GM11168 (cell line): ENCODE measurements around the gene ROR1.
"Not testable (repeated sequence)": the region's sequence is repeated elsewhere in the genome, so short reads cannot be mapped to it uniquely, and the experiment has no call there.

Experiments
- in situ Hi-C: fragments of 300-500 bp; cut with MboI; formaldehyde crosslinking; loops from one replicate; pipeline ENCODE4 v1.12.0; 2022; ENCODE audit warnings: low sequenced_read_pairs; ENCODE audit not compliant: unreplicated experiment

Gene ROR1

GRCh38 chr1:64098846-64099582, 325.2 kb downstream of the ROR1 start:
- in situ Hi-C loops: no loop called here

DNA sequence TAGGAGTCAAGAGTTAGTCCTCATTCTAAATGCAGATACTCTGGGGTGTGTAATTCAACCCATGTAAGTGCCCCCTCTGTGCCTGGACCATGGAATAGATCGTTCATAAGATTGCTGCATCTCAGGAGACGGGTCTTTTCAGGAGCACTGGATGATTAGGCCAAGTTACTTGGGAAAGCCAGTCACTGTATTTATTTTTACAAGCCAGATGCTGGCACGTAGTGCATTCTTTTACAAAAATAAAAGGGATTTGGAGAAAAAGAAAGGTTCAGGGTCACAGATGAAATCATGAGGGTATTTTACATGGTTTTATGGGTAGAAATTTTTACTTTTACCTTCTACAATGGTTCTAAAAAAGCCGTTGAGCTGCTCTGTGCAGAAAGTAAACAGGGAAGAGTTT, 327.0 kb downstream of the ROR1 start:
- in situ Hi-C loops: no loop called here

DNA sequence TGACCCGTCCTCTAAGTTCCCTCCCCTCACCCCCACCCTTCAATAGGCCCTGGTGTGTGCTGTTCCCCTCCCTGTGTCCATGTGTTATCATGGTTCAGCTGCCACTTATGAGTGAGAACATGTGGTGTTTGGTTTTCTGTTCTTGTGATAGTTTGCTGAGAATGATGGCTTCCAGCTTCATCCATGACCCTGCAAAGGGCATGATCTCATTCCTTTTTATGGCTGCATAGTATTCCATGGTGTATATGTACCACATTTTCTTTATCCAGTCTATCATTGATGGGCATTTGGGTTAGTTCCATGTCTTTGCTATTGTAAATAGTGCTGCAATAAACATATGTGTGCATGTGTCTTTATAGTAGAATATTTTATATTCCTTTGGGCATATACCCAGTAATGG, 330.8 kb downstream of the ROR1 start:
- in situ Hi-C loops: not testable (repeated sequence)

GRCh38 chr1:64107118-64107519, 333.3 kb downstream of the ROR1 start:
- in situ Hi-C loops: no loop called here

DNA sequence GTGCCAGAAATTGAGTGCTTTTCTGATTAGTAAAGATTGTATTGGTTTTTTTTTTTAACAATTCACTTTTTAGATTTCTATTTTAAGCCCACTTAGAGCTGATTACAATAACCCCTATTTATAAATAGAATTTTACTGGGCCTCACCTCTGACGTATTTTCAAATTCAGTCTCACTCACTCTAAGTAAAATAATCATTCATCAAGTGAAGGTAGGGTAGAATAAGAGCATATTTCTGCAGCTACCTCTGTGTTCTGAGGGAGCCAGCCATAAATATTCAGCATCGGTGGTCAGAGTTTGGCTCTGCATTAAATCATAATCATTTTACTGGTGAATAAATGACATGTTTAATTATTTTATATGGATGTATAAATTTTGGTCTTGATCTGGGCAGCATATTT, 333.8 kb downstream of the ROR1 start:
- in situ Hi-C loops: no loop called here

GRCh38 chr1:64110924-64111777, 337.3 kb downstream of the ROR1 start:
- in situ Hi-C loops: no loop called here

DNA sequence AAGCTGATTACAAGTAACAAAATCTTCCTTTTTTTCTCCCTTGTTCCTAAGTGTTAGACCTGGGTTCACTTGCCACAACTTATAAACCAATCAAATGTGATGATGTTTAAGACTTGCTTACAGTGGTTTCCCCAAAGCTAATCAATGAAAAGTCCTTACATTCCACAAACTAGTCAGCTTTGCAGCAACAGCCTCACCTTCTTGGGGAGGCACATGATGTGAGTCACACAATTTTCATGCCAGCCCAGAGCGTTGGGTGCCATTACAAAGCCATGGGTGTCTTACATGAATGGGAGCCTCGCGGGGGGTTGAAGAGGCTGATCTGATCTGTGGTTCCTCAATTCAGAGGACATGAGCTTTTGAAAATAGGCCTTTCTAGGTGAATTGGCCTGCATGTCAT, 338.0 kb downstream of the ROR1 start:
- in situ Hi-C loops: no loop called here

DNA sequence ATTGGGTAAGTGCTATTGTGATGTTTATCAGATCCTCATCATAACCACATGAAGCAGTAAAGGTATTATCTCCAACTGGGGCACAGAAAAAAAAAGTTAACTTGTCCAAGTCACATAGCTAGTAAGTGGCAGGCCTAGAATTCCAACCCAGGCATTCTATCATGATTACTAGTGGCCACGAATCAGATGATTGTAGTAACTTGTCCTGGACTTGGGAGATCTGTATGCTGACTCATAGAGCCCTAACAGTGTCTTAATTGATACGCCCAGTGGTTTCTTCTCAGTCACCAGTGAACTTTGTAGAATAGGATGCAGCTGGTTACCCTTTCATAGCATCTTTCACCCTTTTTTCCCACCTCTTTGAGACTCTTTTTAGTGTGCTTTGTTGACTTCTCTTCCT, 338.5 kb downstream of the ROR1 start:
- in situ Hi-C loops: no loop called here

- in situ Hi-C loops: no loop called here
These were observed 340.3 kb downstream of the ROR1 start for GRCh38 chr1:64114012-64114525.

GRCh38 chr1:64116537-64116936, 342.7 kb downstream of the ROR1 start:
- in situ Hi-C loops: no loop called here

DNA sequence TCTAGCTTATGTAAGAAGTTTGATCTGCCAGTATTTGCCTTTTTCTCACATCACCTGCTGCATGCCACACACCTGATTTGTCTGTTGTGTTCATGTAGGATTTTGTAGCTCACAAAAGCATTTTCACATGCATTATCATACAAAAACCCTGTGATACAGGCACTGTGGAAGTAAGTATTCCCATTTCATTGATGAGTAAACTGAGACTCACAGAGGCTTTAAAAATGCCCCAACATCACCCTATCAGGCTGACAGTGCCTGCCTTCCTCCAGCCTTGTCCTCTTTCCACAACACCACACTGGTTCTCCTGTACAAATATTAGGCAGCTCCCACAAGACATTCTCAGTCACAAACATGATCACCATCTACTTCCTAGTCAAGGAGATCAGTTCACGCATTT, 343.7 kb downstream of the ROR1 start:
- in situ Hi-C loops: no loop called here

DNA sequence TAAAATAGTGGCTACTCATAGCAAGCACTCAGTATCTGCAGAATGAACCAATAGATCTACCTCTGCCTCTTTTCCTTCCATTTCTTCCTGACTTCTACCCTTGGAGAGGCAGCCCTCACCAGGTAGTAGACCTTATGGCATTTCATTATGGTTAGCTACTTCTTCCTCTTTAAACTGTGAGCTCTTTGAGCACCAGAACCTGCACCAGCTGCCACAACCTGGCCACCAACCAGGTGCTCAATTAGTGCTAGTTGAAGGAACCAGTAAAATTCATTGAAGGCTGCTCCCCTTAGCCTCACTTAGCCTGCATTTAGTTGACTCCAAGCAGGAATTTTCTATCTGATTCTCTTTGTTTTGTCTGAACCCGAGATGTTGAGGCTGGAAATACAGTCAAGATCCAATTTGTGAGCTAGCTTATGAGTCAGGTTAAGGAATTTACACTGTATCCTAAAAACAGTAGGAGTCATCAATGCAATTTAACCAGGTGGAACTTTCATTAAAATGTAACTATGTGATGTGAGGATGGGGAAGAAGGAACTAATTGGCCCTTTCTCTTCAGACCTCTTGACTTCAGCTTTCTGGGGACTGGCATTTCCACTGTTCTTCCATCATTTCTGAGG, 348.1 kb downstream of the ROR1 start:
- in situ Hi-C loops: no loop called here

DNA sequence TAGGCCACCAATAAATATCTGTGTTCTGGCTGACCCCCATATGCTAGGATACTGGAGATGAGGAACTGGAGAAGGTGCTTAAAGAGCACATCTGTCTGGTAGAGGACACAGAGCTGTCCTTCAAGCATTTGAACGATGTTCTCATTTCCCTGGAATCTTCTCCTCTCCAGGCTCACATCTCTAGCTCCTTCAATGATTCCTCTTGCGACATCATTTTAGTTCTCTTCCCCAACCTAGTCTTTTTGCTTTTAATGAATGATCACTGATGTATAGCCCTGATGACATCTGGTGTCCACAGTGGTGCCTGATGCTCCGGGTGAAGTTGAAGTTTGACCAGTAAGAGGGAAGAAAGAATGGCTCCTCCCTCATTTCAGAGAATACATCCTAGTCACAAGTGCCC, 348.8 kb downstream of the ROR1 start:
- in situ Hi-C loops: no loop called here

DNA sequence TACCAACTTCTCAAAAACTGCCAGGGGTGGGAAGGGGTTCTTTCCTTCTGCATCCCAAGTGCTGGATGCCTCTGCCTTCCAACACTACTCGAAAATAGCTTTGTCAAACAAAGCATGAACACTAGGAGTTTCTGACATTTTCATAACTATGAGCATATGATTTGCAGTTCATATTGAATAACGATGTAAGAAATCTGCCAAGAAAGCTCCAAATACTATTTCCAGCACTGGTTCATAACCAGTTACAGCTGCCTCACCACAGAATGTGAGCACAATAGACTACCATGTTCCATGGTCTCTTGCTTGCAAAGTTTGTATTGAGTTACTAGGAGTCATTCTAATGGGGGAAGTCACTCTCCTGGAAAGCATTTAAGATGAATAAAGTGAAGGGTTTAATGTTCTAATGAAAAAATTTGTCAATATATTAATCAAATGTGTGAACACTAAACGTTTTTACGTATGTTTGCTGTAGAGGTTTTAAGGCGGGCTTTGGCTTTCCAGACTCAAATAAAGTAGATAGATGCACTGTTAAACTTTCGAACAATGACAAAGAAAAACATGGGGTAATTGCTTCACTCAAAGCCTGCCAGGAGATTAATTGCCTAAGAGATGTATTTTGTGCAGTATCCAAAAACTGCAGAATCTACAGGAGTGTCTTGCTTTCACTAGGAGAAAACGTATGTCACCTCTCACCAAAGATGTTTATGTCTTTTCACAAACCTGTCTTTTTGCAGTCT, 351.1 kb downstream of the ROR1 start:
- in situ Hi-C loops: loop anchor here (25.0 kb wide), 1 partner anchor 438 kb away; no protein-coding TSS in a partner anchor

GRCh38 chr1:64126581-64126980, 352.8 kb downstream of the ROR1 start:
- in situ Hi-C loops: loop anchor here (25.0 kb wide), 1 partner anchor 439 kb away; no protein-coding TSS in a partner anchor

DNA sequence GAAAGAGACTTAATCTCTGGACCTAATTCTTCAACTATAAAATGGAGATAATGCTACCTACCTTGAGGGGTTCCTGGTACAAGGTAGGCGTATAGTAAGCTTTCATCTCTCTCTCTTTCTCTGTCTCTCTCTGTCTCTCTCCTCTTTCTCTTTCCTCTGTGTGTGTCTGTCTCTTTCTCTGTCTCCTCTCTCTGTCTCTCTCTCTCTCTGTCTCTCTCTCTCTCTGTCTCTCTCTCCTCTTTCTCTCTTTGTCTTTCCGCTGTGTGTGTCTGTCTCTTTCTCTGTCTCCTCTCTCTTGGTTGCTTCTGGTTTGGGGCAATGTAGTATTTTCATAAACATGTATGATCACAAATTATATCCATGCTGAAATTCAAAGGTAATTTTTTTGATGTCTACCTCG, 353.5 kb downstream of the ROR1 start:
- in situ Hi-C loops: loop anchor here (25.0 kb wide), 1 partner anchor 440 kb away; no protein-coding TSS in a partner anchor

DNA sequence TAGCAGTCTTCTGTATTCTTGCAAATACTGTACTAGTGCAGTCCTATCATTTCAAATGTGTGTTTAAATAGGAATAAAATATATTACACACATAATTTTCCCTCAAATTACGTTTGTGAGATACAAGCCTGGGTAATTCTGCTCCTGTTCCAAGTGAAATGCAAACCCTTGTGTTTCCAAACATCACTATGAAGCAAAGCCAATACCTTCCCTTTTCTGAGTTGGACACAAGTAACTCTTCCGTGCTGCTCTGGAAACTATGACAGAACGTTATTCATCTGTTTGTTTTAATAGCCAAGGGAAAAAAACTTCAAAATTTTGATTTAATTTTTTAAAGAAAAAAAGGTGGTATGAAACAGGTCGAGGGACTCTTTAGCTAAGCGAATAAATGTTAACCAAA, 355.9 kb downstream of the ROR1 start:
- in situ Hi-C loops: loop anchor here (25.0 kb wide), 1 partner anchor 442 kb away; no protein-coding TSS in a partner anchor

GRCh38 chr1:64131155-64131554, 357.3 kb downstream of the ROR1 start:
- in situ Hi-C loops: loop anchor here (25.0 kb wide), 1 partner anchor 444 kb away; no protein-coding TSS in a partner anchor

GRCh38 chr1:64133036-64133435, 359.2 kb downstream of the ROR1 start:
- in situ Hi-C loops: loop anchor here (25.0 kb wide), 1 partner anchor 446 kb away; no protein-coding TSS in a partner anchor
